Stomach (tissue), 9 donors: ENCODE measurements around the gene SEC14L3. TPM values are rescaled to one million over a fixed set of nuclear protein-coding genes. Genes with fewer than 3 reads are reported as not detected.

ENCODE experiments used
- DNase-seq, 2 donors: peaks; one replicate each; pipeline versions ENCODE4 v3.0.0 to v3.0.0-alpha.2; 2013 to 2019
- H3K27ac ChIP-seq, 5 donors: fragments of 200-600 bp in 4 of 5; sonication (generic) in 4 of 5; one replicate each; pipeline ENCODE4 v1.5.1; 2013 to 2019; ENCODE audit warnings: mild to moderate bottlenecking in 1 of 5, moderate library complexity in 1 of 5
- H3K27me3 ChIP-seq, 3 donors: fragments of 200-600 bp; sonication (generic); one replicate each; pipeline ENCODE4 v1.5.1; 2017 to 2019; ENCODE audit warnings: mixed run types in 1 of 3
- H3K36me3 ChIP-seq, 4 donors: fragments of 200-600 bp; sonication (generic); 1 replicate in 3 of 4; 2 replicates in 1 of 4; pipeline ENCODE4 v1.5.1; 2016 to 2019
- H3K4me1 ChIP-seq, 4 donors: fragments of 200-600 bp; sonication (generic); one replicate each; pipeline ENCODE4 v1.5.1; 2016 to 2019
- H3K4me3 ChIP-seq, 4 donors: fragments of 200-600 bp; sonication (generic) in 3 of 4; one replicate each; pipeline ENCODE4 v1.5.1; 2016 to 2019; ENCODE audit warnings: mild to moderate bottlenecking in 1 of 4
- H3K9me3 ChIP-seq, 4 donors: fragments of 200-600 bp; sonication (generic); one replicate each; pipeline ENCODE4 v1.5.1; 2016 to 2019
- EP300 ChIP-seq: sonication (generic); formaldehyde crosslinking; IDR thresholded peaks from one replicate; pipeline ENCODE4 v1.6.1; 2017; ENCODE audit warnings: antibody characterized with exemption
- POLR2A ChIP-seq, 4 donors: fragments of 450-650 bp; IDR thresholded peaks; one replicate each; pipeline ENCODE4 v1.6.1; 2016; ENCODE audit warnings: antibody characterized with exemption in 4 of 4, control low read depth in 2 of 4, mild to moderate bottlenecking in 1 of 4, moderate library complexity in 1 of 4
- POLR2AphosphoS5 ChIP-seq, 3 donors: sonication (generic); formaldehyde crosslinking; IDR thresholded peaks; one replicate each; pipeline ENCODE4 v1.6.1; 2016; ENCODE audit warnings: antibody characterized with exemption in 3 of 3
- WGBS, 5 donors: extraction: QIAGEN DNeasy Blood & Tissue Kit in 3 of 5; methylation state at CpG; one replicate each; pipeline versions ENCODE4 v1.1.5 to v1.1.7; 2013 to 2018; 5-methylcytosine and 5-hydroxymethylcytosine counted together
- intact Hi-C: fragments of 100-400 bp; cut with DNase I; formaldehyde crosslinking; loops from one replicate; pipeline ENCODE4 v1.15.1; 2023; ENCODE audit warnings: low total_unique reads
- polyA plus RNA-seq, 3 donors: library from polyadenylated mRNA; stranded (reverse); fragments of 200-250 nt; gene quantifications; one replicate each; pipeline ENCODE4 v1.2.3, GENCODE V29; 2013
- total RNA-seq, 5 donors: library from RNA; depleted of rRNA; stranded (reverse); fragments of >200 nt; gene quantifications; one replicate each; pipeline versions ENCODE4 v1.1.0 to v1.2.3, GENCODE V29; 2014 to 2016
- TF ChIP-seq, protein P1 (sequence below), 7 experiments: fragments of 450-650 bp in 4 of 7; fragments of 200-600 bp in 3 of 7; sonication (generic) in 3 of 7; IDR thresholded peaks; one replicate each; pipeline ENCODE4 v1.5.1; 2016 to 2019; ENCODE audit warnings: antibody characterized with exemption in 7 of 7, control low read depth in 2 of 7, mild to moderate bottlenecking in 1 of 7
- donor health status: healthy with polysubstance abuse.
- donor health status: Bipolar disorder and iron deficiency.
- donor health status: healthy.

The SEC14L3 gene
- total and polyA plus RNA-seq, 8 donors, result not detected

DNA sequence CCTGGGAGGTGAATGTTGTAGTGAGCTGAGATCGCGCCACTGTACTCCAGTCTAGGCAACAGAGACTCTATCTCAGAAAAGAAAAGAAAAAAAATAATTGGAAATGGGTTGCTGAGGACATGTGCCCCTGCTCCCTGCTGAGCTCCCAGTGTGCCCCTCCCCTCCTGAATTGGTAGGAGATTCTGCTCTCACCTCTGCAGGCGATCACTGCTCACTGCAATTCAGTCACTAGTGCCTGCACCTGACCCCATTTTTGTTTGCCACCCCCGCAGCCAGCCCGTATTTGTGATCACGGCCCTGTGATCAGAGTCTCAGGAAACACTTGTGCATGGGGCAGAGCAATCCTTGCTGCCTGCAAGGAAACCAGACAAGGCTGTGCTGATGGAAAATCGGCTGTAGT, 16.3 kb upstream of the SEC14L3 start:
- H3K4me1 ChIP-seq, result peaks cover 0 to 20% (median 12%) of the 10 kb centered on the region in 4 donors
- no peak overlapping the region for H3K27ac ChIP-seq
- no peak overlapping the region for H3K4me3 ChIP-seq
- no peaks in the 10 kb centered on the region for H3K9me3 ChIP-seq
- no peak for TF ChIP-seq POLR2A (IDR thresholded peaks at IDR 0.05)
- TF ChIP-seq, protein P1, sequence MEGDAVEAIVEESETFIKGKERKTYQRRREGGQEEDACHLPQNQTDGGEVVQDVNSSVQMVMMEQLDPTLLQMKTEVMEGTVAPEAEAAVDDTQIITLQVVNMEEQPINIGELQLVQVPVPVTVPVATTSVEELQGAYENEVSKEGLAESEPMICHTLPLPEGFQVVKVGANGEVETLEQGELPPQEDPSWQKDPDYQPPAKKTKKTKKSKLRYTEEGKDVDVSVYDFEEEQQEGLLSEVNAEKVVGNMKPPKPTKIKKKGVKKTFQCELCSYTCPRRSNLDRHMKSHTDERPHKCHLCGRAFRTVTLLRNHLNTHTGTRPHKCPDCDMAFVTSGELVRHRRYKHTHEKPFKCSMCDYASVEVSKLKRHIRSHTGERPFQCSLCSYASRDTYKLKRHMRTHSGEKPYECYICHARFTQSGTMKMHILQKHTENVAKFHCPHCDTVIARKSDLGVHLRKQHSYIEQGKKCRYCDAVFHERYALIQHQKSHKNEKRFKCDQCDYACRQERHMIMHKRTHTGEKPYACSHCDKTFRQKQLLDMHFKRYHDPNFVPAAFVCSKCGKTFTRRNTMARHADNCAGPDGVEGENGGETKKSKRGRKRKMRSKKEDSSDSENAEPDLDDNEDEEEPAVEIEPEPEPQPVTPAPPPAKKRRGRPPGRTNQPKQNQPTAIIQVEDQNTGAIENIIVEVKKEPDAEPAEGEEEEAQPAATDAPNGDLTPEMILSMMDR (IDR thresholded peaks at IDR 0.05), result no peak
- no peak for TF ChIP-seq POLR2AphosphoS5 (IDR thresholded peaks at IDR 0.05)
- no peak for TF ChIP-seq EP300
- DNase-seq, result no peak
- intact Hi-C loops, result loop anchor here (5.0 kb wide), 2 partner anchors 96 to 216 kb away; no protein-coding TSS in a partner anchor
- no peaks in the 10 kb centered on the region for H3K36me3 ChIP-seq
- peaks cover 0 to 9% (median 0%) of the 10 kb centered on the region in 3 donors for H3K27me3 ChIP-seq
- WGBS, 5 donors, result 65 to 85% (median 75%) methylated on average over 7 of the region's 7 CpGs

DNA sequence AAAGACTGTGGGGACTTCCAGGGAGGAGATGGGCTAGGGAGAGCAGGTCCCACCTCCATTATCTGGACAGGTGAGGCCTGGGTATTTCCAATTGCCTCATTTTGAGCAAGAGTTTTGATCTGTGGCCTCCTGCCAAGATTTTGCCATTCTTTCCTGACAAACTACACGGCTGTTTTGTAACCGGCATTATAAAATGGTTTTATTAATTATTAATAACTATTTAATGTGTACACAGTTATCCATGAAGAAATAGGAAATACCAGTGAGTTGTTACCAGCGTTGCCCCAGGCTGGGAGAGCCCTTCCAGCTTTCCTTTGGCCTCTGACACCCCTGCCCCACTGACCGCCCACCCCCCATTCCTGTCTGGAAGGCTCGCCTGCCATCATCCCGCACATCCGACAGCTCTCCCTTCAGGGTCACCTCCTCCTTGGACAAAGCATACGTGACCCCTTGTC, 14.9 kb upstream of the SEC14L3 start:
- H3K36me3 ChIP-seq, result no peaks in the 10 kb centered on the region
- peak; percentile 56 to 76 for DNase-seq
- H3K27me3 ChIP-seq, result peaks cover 0 to 9% (median 0%) of the 10 kb centered on the region in 3 donors
- 25 to 63% (median 41%) methylated on average over 8 of the region's 8 CpGs for WGBS, 5 donors
- no peaks in the 10 kb centered on the region for H3K9me3 ChIP-seq
- intact Hi-C loops, result loop anchor here (5.0 kb wide), 2 partner anchors 94 to 214 kb away; no protein-coding TSS in a partner anchor
- H3K4me3 ChIP-seq, result no peak overlapping the region
- peak overlapping the region in 2 of 5 donors; percentile 18 to 51 for H3K27ac ChIP-seq
- H3K4me1 ChIP-seq, result peaks cover 0 to 20% (median 12%) of the 10 kb centered on the region in 4 donors
- no peak for TF ChIP-seq POLR2A (IDR thresholded peaks at IDR 0.05)
- no peak for TF ChIP-seq POLR2AphosphoS5 (IDR thresholded peaks at IDR 0.05)
- TF ChIP-seq, protein P1 (IDR thresholded peaks at IDR 0.05), result no peak
- TF ChIP-seq EP300, result no peak

DNA sequence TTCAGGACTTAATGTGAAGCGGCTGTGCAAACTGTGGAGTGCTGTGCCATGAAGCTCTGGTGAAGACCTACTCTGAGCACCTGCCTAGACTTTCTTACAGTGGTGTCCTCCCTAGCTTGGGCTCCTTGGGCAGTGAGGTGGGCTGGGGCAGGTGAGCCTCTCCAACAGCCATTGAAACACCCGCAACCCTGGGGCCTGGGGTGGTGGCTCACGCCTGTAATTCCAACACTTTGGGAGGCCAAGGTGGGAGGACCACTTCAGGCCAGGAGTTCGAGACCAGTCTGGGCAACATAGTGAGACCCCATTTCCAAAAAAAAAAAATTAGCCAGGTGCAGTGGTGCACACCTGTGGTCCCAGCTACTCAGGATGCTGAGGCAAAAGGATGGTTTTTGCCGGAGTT, 14.3 kb upstream of the SEC14L3 start:
- Histone ChIP-seq H3K4me1 (peaks cover 0 to 20% (median 12%) of the 10 kb centered on the region in 4 donors), H3K27ac (peak overlapping the region in 2 of 5 donors; percentile 18 to 51), H3K36me3 (no peaks in the 10 kb centered on the region), H3K27me3 (peaks cover 0 to 9% (median 0%) of the 10 kb centered on the region in 3 donors), H3K4me3 (no peak overlapping the region), H3K9me3 (no peaks in the 10 kb centered on the region)
- intact Hi-C loops, result loop anchor here (5.0 kb wide), 2 partner anchors 94 to 214 kb away; no protein-coding TSS in a partner anchor
- whole genome bisulfite sequencing, 5 donors, result 68 to 93% (median 82%) methylated on average over 5 of the region's 5 CpGs
- TF ChIP-seq POLR2A (IDR thresholded peaks at IDR 0.05) (no peak), EP300 (no peak), POLR2AphosphoS5 (IDR thresholded peaks at IDR 0.05) (no peak)
- TF ChIP-seq, protein P1 (IDR thresholded peaks at IDR 0.05), result no peak
- no peak for DNase-seq

DNA sequence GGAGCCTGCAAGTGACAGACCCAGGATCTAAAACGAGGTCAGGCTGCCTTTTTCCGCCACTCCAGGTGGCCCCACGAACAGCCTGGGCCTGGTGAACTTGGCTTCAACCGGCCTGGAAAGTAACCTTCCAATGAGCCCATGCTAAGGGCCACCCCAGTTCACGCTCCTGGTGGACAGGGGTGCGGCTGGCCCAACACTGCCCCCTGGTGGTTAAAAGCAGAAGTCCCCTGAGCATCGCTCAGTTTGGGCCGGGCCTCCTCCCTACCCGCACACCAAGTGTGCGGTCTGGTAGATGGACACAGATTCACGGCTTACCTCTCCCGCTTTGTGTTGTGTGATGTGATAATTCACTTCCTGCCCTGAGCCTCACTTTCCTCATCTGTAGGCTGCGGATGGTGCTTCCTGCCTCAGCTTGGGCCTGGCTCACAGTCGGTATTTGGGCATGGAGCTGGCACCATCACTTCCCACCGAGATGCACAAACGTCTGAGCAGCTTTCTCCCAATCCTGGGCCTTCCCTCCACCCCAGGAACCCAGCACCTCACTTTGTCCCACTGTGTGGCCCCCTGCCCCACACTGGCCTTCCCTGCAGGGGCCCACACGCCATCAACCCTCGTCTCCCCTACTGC, 13.7 kb upstream of the SEC14L3 start:
- WGBS, 5 donors, result 22 to 35% (median 27%) methylated on average over 17 to 18 of the region's 18 CpGs
- DNase-seq, result peak; percentile 74 to 82
- H3K27me3 ChIP-seq, result peaks cover 0 to 7% (median 0%) of the 10 kb centered on the region in 3 donors
- H3K27ac ChIP-seq, result no peak overlapping the region
- TF ChIP-seq POLR2AphosphoS5 (IDR thresholded peaks at IDR 0.05), result peak in 1 of 3 donors; percentile 19
- TF ChIP-seq EP300, result no peak
- TF ChIP-seq POLR2A (IDR thresholded peaks at IDR 0.05), result no peak
- TF ChIP-seq, protein P1 (IDR thresholded peaks at IDR 0.05), result peak in 6 of 7 experiments; percentile 16 to 96 (median 88)
- H3K4me1 ChIP-seq, result peaks cover 0 to 20% (median 12%) of the 10 kb centered on the region in 4 donors
- no peaks in the 10 kb centered on the region for H3K36me3 ChIP-seq
- intact Hi-C loops, result loop anchor here (5.0 kb wide), 2 partner anchors 93 to 213 kb away; no protein-coding TSS in a partner anchor
- H3K4me3 ChIP-seq, result no peak overlapping the region
- no peaks in the 10 kb centered on the region for H3K9me3 ChIP-seq
